Measurements from ENCODE around the gene DPYD. TPM values are rescaled to one million over a fixed set of nuclear protein-coding genes. Genes with fewer than 3 reads are reported as not detected.
A peak's percentile ranks its signal among the peaks of the same experiment; 100 is the strongest.

DPYD gene
- total and polyA plus RNA-seq, 4 experiments from 2014 or later = 49.7 to 58.4 (median 51.9) TPM

DNA sequence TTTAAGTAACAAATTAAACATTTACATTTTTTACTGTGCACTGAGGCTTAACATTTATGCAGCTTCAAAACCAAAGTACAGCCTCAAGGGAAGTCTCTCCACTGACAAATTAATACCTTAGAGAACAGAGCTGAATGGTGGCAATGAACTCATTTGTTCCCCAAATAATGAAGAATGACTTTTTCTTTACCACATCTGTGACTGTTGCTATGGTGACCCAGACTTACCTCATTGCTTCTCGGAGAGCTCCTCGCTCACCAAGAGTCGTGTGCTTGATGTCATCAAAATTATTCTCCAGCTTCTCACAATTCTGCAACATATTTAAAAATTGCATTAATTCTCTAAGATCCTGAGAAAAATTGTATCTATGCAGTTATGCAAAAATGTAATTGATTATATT is 92.9 kb downstream of the DPYD start:
- H3K9me3 ChIP-seq (ENCODE audit: control insufficient read depth in 1 of 2, low read length in 2 of 2) = no peaks in the 10 kb centered on the region
- intact Hi-C loops (cut with micrococcal nuclease) = loop anchor here (2.0 kb wide), 1 partner anchor 19 kb away; no protein-coding TSS in a partner anchor
- Mint-ChIP-seq H3K9me3 (no peaks in the 10 kb centered on the region), H3K27ac (no peak overlapping the region), H3K4me3 (no peak overlapping the region), H3K4me1 (peaks cover 0 to 7% (median 5%) of the 10 kb centered on the region in 4 donors), H3K27me3 (no peaks in the 10 kb centered on the region), H3K36me3 (peaks cover 8 to 18% of the 10 kb centered on the region in 2 donors)
- no peaks in the 10 kb centered on the region for H3K27me3 ChIP-seq (ENCODE audit: insufficient read depth, low read length)
- no peaks in the 10 kb centered on the region for H3K36me3 ChIP-seq (ENCODE audit: insufficient read depth, low read length)
- DNase-seq = no peak
- CTCF ChIA-PET (ENCODE audit: partially characterized antibody) = no interaction called here
- H3K4me3 ChIP-seq (ENCODE audit: low read length in 2 of 2) = no peak overlapping the region
- no peaks in the 10 kb centered on the region for H3K4me1 ChIP-seq (ENCODE audit: insufficient read depth, low read length)
- no peak overlapping the region for H3K27ac ChIP-seq (ENCODE audit: low read depth, low read length)
- POLR2A ChIA-PET (ENCODE audit: partially characterized antibody) = no interaction called here

DNA sequence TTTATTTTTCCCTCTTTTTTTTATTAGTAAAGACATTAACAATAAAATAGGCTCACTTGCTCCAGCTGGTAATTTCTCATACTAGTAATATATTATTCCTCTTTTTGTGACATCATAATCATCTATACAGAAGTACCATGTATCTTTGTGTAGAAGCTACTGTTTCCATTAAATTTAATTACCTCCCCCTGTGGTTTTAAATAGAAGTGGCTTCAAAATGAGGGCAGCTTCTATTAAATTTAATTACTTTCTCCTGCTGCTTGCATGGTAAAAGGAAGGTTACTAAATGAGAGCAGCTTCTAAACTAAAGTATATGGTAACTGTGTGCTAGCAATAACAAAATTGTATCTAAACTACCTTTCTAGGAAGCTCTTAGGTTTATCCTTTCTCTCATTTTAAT is 94.0 kb downstream of the DPYD start:
- ChIA-PET CTCF (ENCODE audit: partially characterized antibody) (no interaction called here), POLR2A (ENCODE audit: partially characterized antibody) (no interaction called here)
- Histone ChIP-seq H3K36me3 (ENCODE audit: insufficient read depth, low read length) (no peaks in the 10 kb centered on the region), H3K4me3 (ENCODE audit: low read length in 2 of 2) (no peak overlapping the region), H3K27ac (ENCODE audit: low read depth, low read length) (no peak overlapping the region), H3K4me1 (ENCODE audit: insufficient read depth, low read length) (no peaks in the 10 kb centered on the region), H3K9me3 (ENCODE audit: control insufficient read depth in 1 of 2, low read length in 2 of 2) (no peaks in the 10 kb centered on the region), H3K27me3 (ENCODE audit: insufficient read depth, low read length) (no peaks in the 10 kb centered on the region)
- H3K27me3 Mint-ChIP-seq = no peaks in the 10 kb centered on the region
- no peaks in the 10 kb centered on the region for H3K9me3 Mint-ChIP-seq
- H3K4me3 Mint-ChIP-seq = no peak overlapping the region
- no peak overlapping the region for H3K27ac Mint-ChIP-seq
- intact Hi-C loops (cut with micrococcal nuclease) = no loop called here
- peaks cover 0 to 7% (median 4%) of the 10 kb centered on the region in 4 donors for H3K4me1 Mint-ChIP-seq
- no peak for DNase-seq
- peaks cover 8 to 18% of the 10 kb centered on the region in 2 donors for H3K36me3 Mint-ChIP-seq

DNA sequence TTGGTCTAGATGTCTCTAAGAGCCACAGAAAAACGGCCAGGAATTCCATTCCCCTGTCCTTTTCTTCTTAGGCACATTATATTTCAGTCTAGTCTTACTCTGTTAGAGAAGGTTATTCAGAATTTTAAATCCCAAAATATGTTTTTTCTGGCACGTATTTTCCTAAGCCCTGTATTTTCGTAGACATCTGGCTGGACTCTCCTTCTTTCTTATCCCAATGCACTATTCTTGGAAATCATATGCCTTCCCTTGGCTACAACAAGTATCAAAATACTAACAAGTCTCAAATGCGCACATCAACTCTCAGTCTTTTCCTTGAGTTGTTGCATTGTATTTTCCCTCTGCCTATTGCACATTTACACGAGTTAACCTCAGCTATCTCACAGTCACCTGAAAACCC is 96.2 kb downstream of the DPYD start:
- no peak overlapping the region for H3K4me3 Mint-ChIP-seq
- H3K4me3 ChIP-seq (ENCODE audit: low read length in 2 of 2) = no peak overlapping the region
- H3K27me3 Mint-ChIP-seq = no peaks in the 10 kb centered on the region
- H3K4me1 Mint-ChIP-seq = peaks cover 0 to 3% (median 0%) of the 10 kb centered on the region in 4 donors
- H3K36me3 ChIP-seq (ENCODE audit: insufficient read depth, low read length) = no peaks in the 10 kb centered on the region
- no peak overlapping the region for H3K27ac ChIP-seq (ENCODE audit: low read depth, low read length)
- H3K9me3 ChIP-seq (ENCODE audit: control insufficient read depth in 1 of 2, low read length in 2 of 2) = no peaks in the 10 kb centered on the region
- intact Hi-C loops (cut with micrococcal nuclease) = loop anchor here (5.0 kb wide), 2 partner anchors 228 to 857 kb away; no protein-coding TSS in a partner anchor
- peaks cover 7 to 18% of the 10 kb centered on the region in 2 donors for H3K36me3 Mint-ChIP-seq
- DNase-seq = no peak
- ChIA-PET CTCF (ENCODE audit: partially characterized antibody) (no interaction called here), POLR2A (ENCODE audit: partially characterized antibody) (no interaction called here)
- H3K27ac Mint-ChIP-seq = no peak overlapping the region
- no peaks in the 10 kb centered on the region for H3K4me1 ChIP-seq (ENCODE audit: insufficient read depth, low read length)
- H3K9me3 Mint-ChIP-seq = no peaks in the 10 kb centered on the region
- H3K27me3 ChIP-seq (ENCODE audit: insufficient read depth, low read length) = no peaks in the 10 kb centered on the region

DNA sequence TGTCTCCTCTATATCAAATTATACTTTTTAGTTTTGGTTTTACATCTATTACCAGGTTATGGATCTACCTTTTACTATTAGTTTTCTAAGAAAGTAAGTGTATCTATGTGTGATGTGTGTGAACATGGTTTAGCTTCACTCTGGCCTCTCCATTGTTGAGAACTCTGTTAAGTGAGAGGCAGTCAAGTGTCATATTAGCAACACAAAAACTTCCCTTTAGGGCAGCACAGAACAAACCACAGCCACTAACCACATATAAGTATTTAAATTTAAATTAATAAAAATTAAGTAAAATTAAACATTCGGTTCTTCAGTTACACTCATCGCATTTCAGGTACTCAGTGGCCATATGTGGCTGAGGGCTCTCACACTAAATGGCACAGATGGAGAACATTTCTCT is 96.6 kb downstream of the DPYD start:
- no peaks in the 10 kb centered on the region for H3K36me3 ChIP-seq (ENCODE audit: insufficient read depth, low read length)
- CTCF ChIA-PET (ENCODE audit: partially characterized antibody) = no interaction called here
- Mint-ChIP-seq H3K27me3 (no peaks in the 10 kb centered on the region), H3K36me3 (peaks cover 7 to 18% of the 10 kb centered on the region in 2 donors), H3K4me1 (peaks cover 0 to 3% (median 0%) of the 10 kb centered on the region in 4 donors), H3K4me3 (no peak overlapping the region), H3K27ac (no peak overlapping the region), H3K9me3 (no peaks in the 10 kb centered on the region)
- no peak overlapping the region for H3K4me3 ChIP-seq (ENCODE audit: low read length in 2 of 2)
- no peaks in the 10 kb centered on the region for H3K9me3 ChIP-seq (ENCODE audit: control insufficient read depth in 1 of 2, low read length in 2 of 2)
- intact Hi-C loops (cut with micrococcal nuclease) = loop anchor here (5.0 kb wide), 2 partner anchors 228 to 857 kb away; no protein-coding TSS in a partner anchor
- no peak overlapping the region for H3K27ac ChIP-seq (ENCODE audit: low read depth, low read length)
- POLR2A ChIA-PET (ENCODE audit: partially characterized antibody) = no interaction called here
- no peaks in the 10 kb centered on the region for H3K4me1 ChIP-seq (ENCODE audit: insufficient read depth, low read length)
- no peak for DNase-seq
- H3K27me3 ChIP-seq (ENCODE audit: insufficient read depth, low read length) = no peaks in the 10 kb centered on the region

DNA sequence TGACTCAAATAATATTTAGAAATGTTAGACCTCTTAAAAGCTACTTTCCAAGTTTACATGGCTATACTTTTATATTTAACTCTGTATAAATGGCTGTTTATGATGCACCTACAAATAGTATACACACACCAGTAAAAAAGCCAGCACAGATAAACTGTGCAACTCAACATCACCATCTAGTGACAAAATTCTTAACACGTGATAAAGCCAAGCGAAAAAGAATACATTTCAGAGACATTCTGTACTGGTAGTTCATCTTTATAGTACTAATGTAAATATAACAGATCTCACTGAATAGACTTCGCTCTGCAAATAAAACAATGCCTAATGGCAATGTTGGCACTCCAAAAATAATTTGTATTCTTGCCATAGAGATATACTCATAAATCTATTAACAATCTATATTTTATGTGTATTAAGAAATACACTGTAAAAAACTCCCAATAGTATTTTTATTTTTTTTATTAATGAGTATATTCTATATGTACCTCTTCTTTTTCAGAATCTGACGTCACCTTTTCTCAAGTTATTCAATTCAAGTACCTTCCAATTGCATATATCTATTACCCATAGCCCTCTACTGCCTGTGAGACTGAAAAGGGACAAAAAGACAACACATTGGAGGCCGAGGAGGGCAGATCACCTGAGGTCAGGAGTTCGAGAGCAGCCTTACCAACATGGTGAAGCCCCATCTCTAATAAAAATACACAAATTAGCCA is 100.2 kb downstream of the DPYD start:
- H3K27ac ChIP-seq (ENCODE audit: low read depth, low read length) = no peak overlapping the region
- H3K9me3 ChIP-seq (ENCODE audit: control insufficient read depth in 1 of 2, low read length in 2 of 2) = no peaks in the 10 kb centered on the region
- DNase-seq = peak in 2 of 5 donors; percentile 6 to 12
- Mint-ChIP-seq H3K27ac (no peak overlapping the region), H3K27me3 (no peaks in the 10 kb centered on the region), H3K4me1 (peaks cover 0 to 3% (median under 1%) of the 10 kb centered on the region in 4 donors), H3K9me3 (no peaks in the 10 kb centered on the region), H3K4me3 (no peak overlapping the region), H3K36me3 (peaks cover 2 to 15% of the 10 kb centered on the region in 2 donors)
- H3K36me3 ChIP-seq (ENCODE audit: insufficient read depth, low read length) = no peaks in the 10 kb centered on the region
- intact Hi-C loops (cut with micrococcal nuclease) = loop anchor here (5.0 kb wide), 2 partner anchors 232 to 853 kb away; no protein-coding TSS in a partner anchor
- no peaks in the 10 kb centered on the region for H3K27me3 ChIP-seq (ENCODE audit: insufficient read depth, low read length)
- no peak overlapping the region for H3K4me3 ChIP-seq (ENCODE audit: low read length in 2 of 2)
- no peaks in the 10 kb centered on the region for H3K4me1 ChIP-seq (ENCODE audit: insufficient read depth, low read length)
- ChIA-PET CTCF (ENCODE audit: partially characterized antibody) (interaction anchor here (0.6 kb wide), 1 partner anchor 233 kb away, joined by 3 read pairs; no protein-coding TSS in a partner anchor), POLR2A (ENCODE audit: partially characterized antibody) (no interaction called here)

DNA sequence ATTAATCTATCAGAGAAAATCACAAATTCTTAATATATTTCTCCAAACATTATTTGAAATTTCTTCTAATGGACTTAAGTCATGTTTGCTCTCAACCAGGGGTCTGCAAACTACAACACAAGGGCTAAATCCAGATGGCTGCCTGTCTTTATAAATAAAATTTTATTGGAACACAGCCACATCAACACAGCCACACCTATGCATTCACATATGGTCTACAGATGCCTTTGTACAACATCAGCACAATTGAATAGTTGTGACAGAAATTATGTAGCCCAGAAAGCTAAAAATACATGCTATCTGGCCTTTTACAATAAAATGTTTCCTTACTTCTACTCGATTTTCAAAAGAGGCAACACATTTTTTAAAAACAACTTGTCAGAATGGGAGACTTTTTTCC is 103.9 kb downstream of the DPYD start:
- H3K4me3 ChIP-seq (ENCODE audit: low read length in 2 of 2) = no peak overlapping the region
- no peaks in the 10 kb centered on the region for H3K9me3 Mint-ChIP-seq
- intact Hi-C loops (cut with micrococcal nuclease) = no loop called here
- H3K9me3 ChIP-seq (ENCODE audit: control insufficient read depth in 1 of 2, low read length in 2 of 2) = no peaks in the 10 kb centered on the region
- H3K4me1 Mint-ChIP-seq = peaks cover 5 to 12% (median 7%) of the 10 kb centered on the region in 4 donors
- H3K27ac ChIP-seq (ENCODE audit: low read depth, low read length) = no peak overlapping the region
- no peaks in the 10 kb centered on the region for H3K36me3 ChIP-seq (ENCODE audit: insufficient read depth, low read length)
- H3K27ac Mint-ChIP-seq = no peak overlapping the region
- peaks cover 5 to 18% of the 10 kb centered on the region in 2 donors for H3K36me3 Mint-ChIP-seq
- H3K4me1 ChIP-seq (ENCODE audit: insufficient read depth, low read length) = no peaks in the 10 kb centered on the region
- ChIA-PET CTCF (ENCODE audit: partially characterized antibody) (no interaction called here), POLR2A (ENCODE audit: partially characterized antibody) (interaction anchor here (1.2 kb wide), 1 partner anchor 13 kb away, joined by 3 read pairs; no protein-coding TSS in a partner anchor)
- no peak for DNase-seq
- H3K4me3 Mint-ChIP-seq = no peak overlapping the region
- no peaks in the 10 kb centered on the region for H3K27me3 ChIP-seq (ENCODE audit: insufficient read depth, low read length)
- H3K27me3 Mint-ChIP-seq = no peaks in the 10 kb centered on the region

DNA sequence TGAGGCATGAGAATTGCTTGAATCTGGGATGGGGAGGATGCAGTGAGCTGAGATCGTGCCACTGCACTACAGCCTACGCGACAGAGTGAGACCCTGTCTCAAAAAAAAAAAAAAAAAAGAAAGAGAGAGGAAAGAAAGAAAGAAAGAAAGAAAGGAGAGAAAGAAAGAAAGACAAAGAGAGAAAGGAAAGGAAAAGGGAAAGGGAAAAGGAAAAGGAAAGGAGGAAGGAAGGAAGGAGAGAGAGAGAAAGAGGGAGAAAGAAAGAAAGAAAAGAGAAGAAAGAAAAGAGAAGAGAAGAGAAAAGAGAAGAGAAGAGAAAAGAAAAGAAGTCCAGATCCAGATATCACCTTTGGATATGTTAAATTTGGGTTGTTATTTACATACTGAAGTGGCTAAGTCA is 106.0 kb downstream of the DPYD start:
- Histone ChIP-seq H3K4me1 (ENCODE audit: insufficient read depth, low read length) (no peaks in the 10 kb centered on the region), H3K9me3 (ENCODE audit: control insufficient read depth in 1 of 2, low read length in 2 of 2) (no peaks in the 10 kb centered on the region), H3K27ac (ENCODE audit: low read depth, low read length) (no peak overlapping the region), H3K4me3 (ENCODE audit: low read length in 2 of 2) (no peak overlapping the region), H3K27me3 (ENCODE audit: insufficient read depth, low read length) (no peaks in the 10 kb centered on the region), H3K36me3 (ENCODE audit: insufficient read depth, low read length) (no peaks in the 10 kb centered on the region)
- Mint-ChIP-seq H3K4me3 (no peak overlapping the region), H3K27me3 (no peaks in the 10 kb centered on the region), H3K36me3 (peaks cover 9 to 30% of the 10 kb centered on the region in 2 donors), H3K9me3 (no peaks in the 10 kb centered on the region), H3K4me1 (peaks cover 5 to 12% (median 7%) of the 10 kb centered on the region in 4 donors), H3K27ac (no peak overlapping the region)
- no peak for DNase-seq
- ChIA-PET CTCF (ENCODE audit: partially characterized antibody) (no interaction called here), POLR2A (ENCODE audit: partially characterized antibody) (no interaction called here)
- intact Hi-C loops (cut with micrococcal nuclease) = loop anchor here (5.0 kb wide), 1 partner anchor 47 kb away; no protein-coding TSS in a partner anchor

Data from CD4-positive, alpha-beta memory T cell (primary cell).